Measurements from ENCODE around the gene KCNK4.

KCNK4 gene

DNA sequence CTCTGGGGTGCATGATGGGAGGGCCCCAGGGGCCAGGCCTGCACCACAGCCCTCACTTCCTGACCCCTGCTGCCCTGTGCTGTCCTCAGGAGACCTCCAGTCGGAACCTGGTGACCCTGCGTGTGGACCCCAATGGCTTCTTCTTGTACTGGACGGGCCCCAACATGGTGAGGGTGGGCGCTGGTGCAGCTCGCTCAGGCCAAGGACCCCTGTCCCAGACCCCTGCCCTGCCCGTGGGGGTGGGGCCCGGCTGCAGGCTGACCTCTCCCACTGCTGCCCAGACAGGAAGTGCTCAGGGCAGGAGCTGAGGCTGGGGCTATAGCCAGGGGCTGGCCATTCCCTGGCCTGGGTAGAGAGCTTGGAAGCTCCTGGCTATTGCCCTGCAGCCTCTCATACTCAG, 36.8 kb upstream of the KCNK4 start:
- DNase-seq, result no peak

DNA sequence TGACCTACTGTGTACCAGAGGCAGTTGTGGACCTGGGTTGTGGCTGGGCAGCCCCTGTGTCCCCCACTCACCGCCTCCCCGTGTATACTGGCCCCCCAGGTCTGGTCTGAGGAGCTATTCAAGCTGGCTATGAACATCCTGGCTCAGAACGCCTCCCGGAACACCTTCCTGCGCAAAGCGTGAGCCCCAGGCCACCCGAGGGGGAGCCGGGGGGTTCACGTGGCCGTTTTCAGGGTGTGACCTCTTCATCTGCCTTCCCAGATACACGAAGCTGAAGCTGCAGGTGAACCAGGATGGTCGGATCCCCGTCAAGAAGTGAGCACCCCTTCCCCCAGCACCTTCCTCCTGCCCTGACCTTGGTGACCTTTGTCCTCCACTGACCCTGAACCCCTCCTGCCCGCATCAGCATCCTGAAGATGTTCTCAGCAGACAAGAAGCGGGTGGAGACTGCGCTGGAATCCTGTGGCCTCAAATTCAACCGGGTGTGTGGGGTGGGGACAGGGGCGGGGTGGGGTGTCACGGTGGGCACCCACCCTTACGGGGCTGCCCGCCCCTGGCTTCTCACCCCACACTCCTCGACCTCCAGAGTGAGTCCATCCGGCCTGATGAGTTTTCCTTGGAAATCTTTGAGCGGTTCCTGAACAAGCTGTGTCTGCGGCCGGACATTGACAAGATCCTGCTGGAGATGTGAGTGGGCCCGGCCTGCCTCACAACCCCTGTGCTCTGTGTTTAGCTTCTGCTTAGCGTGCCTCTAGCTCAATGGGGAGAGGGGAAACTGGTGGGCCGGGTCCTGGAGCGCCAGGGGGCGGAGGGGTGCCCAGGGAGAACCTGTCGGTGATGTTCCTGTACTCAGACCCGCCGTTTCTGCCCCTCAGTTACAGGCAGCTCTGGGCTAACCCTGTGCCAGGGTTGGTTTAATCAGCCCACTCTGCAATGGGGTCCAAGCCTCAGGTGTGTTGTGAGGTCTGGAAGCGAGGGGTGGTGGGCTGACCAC, 35.7 kb upstream of the KCNK4 start:
- DNase-seq, result no peak

DNA sequence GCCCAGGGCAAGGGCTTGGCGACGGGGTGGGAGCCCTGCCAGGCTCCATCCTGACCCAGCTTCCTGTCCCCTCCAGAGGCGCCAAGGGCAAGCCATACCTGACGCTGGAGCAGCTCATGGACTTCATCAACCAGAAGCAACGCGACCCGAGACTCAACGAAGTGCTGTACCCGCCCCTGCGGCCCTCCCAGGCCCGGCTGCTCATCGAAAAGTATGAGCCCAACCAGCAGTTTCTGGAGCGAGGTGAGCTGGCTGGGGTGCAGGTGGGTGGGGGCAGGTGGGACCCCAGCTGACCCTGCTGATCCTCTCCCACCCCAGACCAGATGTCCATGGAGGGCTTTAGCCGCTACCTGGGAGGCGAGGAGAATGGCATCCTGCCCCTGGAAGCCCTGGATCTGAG, 34.8 kb upstream of the KCNK4 start:
- DNase-seq, result no peak

DNA sequence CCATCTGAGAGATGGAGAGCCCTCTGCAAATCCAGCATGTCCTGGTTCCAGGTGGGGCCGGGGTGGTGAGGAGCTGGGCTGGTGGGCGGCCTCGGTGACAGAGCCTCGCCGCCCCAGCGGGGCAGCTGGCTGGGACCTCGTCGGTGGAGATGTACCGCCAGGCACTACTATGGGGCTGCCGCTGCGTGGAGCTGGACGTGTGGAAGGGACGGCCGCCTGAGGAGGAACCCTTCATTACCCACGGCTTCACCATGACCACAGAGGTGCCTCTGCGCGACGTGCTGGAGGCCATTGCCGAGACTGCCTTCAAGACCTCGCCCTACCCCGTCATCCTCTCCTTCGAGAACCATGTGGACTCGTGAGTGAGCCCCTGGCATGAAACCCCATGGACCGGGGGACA, 32.7 kb upstream of the KCNK4 start:
- no peak for DNase-seq

DNA sequence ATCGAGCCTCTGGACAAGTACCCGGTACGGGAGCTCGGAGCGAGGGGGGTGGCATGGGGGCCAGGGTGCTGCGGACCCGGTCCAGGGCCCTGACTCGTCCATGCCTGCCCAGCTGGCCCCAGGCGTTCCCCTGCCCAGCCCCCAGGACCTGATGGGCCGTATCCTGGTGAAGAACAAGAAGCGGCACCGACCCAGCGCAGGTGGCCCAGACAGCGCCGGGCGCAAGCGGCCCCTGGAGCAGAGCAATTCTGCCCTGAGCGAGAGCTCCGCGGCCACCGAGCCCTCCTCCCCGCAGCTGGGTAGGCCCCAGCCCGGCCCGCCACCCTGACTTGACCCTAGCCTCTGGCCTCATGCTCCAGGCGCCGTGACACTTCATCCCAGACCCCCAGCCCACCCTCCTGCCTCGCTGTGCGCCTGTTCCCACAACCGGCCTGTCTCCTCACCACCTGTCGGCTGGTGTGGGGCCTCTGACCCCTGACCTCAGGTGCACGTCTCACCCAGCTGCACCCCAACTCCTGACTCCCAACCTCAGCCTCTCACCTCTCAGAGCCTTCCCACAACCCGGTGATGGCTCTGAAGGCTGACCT, 32.1 kb upstream of the KCNK4 start:
- DNase-seq, result no peak

DNA sequence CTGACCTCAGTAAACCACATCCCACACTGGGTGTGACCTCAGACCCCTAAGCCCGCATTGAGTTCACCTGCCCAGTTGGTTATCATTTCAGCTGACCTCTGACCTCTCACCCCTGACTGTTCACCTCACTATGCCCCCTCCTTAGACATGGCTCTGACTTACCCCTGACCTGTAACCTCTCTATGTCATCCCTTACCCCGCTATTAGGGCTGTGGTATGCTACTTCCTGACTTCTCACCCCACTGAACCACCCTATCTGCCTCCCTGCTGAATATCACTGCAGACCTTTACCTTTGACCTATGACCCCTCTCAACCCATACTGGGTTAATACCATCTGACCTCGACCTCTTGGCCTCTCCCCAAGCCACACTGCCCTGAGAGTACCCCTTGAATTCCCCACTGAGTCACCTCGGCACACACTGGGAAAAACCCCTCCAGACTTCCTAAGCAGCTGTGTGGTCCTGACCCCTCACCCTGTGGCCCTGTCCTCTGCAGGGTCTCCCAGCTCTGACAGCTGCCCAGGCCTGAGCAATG, 31.5 kb upstream of the KCNK4 start:
- no peak for DNase-seq

DNA sequence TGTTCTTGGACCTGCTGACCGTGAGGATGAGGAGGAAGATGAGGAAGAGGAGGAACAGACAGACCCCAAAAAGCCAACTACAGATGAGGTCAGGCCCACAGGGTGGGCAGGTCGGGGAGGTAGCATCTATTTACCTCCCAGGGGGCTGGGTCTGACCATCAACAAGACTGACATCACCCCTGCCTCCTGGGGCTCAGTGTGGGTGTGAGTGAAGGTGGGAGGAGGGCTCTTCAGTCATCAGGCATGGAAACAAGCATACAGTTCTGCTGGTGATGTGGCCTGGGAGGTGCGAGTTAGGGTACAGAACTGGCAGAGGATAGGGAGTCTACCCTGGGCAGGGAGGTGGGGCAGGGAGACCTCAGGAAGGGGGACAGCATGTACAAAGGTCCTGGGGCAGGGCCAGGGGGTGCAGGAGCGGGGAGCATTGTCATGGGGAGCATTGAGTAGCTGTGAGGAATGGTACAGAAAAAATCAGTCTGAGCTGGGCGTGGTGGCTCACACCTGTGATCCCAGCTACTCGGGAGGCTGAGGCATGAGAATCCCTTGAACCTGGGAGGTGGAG, 30.9 kb upstream of the KCNK4 start:
- no peak for DNase-seq

DNA sequence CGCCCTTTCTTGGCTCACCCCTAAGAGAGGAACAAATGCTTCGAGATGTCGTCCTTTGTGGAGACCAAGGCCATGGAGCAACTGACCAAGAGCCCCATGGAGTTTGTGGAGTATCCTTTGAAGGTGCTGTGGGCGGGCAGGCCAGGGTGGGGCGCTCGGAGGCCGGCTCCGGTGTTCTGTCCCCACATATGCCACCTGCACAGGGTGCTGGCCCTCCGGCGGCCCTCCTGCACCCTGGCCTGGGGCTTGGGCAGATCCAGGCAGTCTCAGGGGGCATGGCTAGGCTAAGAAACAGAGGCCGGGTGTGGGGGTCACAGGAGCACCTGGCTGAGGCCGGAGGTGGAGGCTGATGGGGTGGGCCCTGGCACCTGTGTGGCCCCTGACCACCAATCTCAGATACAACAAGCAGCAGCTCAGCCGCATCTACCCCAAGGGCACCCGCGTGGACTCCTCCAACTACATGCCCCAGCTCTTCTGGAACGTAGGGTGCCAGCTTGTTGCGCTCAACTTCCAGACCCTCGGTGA, 29.5 kb upstream of the KCNK4 start:
- no peak for DNase-seq

DNA sequence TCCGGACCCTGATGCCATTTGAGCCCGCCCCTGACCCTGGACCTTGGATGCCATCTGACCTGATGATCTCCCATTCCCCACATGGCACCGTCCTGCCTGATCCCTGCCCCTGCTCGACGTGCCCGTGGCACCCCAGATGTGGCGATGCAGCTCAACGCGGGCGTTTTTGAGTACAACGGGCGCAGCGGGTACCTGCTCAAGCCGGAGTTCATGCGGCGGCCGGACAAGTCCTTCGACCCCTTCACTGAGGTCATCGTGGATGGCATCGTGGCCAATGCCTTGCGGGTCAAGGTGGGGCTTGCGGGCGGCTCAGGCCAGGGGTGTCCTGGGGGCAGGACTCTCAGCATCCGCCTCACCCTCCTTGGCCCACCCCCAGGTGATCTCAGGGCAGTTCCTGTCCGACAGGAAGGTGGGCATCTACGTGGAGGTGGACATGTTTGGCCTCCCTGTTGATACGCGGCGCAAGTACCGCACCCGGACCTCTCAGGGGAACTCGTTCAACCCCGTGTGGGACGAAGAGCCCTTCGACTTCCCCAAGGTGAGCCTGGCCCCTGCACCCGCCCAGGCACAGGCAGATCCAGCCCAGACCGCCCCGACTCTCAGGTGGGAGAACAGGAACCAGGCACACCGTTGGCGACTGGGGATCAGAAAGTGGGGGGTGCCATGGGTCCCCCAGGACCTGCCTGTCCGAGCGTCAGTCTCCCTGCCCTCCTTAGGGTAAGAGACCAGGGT, 28.7 kb upstream of the KCNK4 start:
- no peak for DNase-seq

DNA sequence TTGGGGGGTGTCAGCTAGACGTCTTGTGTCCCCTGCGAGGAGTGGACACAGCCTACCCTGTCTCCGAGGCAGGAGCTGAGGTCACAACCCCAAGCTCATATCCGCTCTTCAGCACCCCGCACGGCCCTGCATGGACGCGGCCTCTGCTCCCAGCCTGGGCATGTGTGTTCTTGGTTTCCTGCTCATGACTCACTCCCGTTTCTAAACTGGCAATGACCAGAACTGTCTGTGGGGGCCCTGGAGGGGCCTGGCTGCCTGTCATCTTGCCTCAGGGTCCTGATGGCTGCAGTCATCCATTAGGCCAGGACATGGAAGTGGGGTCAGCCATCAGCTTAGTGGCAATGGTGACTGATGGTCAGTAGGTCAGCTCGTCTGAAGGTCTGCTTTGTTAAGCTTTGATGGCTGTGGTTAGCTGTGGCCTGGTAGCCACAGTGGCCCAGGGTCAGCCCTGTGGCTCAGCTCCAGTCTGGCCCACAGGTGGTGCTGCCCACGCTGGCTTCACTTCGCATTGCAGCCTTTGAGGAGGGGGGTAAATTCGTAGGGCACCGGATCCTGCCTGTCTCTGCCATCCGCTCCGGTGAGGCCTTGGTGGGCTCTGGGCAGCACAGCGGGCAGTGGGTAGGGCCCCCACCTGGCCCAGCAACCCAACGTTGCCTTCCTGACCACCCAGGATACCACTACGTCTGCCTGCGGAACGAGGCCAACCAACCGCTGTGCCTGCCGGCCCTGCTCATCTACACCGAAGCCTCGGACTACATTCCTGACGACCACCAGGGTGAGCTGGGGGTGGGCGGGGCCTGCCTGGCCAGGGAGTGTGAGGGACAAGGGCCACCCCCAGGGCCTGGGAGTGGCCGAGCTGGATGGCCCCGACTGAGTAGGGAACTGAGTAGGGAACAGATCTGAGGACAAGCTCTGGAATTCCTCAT, 27.8 kb upstream of the KCNK4 start:
- DNase-seq, result no peak

DNA sequence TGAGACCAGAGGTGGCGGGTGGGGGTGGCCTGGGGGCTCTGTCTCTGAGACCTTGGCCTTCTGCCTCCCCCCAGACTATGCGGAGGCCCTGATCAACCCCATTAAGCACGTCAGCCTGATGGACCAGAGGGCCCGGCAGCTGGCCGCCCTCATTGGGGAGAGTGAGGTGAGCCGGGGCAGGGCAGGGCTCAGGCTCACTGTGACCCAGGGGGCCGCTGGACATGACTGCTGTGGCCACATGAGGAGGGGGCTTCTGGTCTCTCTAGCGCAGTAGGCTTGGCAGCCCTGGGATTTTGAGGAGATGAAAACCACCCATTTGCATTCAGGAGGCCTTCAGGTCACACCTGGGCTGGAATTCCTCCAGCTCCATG, 27.2 kb upstream of the KCNK4 start:
- no peak for DNase-seq

DNA sequence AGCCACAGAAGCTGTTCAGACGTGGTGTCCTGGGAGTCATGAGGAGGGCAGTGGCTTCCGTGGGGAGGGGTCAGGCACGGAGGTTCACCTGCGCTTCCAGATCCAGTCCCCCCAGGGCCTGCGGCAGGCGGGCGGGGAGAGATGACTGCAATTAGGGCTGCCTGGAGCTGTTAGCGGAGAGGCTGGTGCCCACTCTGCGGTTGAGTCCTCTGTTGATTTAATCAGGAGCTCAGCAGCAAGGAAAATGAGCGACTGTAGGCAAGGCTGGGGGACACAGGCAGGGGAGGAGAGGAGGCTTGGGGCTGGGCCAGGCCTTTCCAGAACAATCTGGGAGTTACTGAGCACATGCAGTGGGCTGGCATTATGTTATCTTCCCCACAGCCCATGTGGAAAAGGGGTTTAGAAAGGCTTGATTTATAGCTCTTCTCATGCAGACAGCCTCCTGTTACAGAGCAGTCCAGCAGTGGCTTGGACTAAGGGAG, 26.7 kb upstream of the KCNK4 start:
- DNase-seq, result no peak

DNA sequence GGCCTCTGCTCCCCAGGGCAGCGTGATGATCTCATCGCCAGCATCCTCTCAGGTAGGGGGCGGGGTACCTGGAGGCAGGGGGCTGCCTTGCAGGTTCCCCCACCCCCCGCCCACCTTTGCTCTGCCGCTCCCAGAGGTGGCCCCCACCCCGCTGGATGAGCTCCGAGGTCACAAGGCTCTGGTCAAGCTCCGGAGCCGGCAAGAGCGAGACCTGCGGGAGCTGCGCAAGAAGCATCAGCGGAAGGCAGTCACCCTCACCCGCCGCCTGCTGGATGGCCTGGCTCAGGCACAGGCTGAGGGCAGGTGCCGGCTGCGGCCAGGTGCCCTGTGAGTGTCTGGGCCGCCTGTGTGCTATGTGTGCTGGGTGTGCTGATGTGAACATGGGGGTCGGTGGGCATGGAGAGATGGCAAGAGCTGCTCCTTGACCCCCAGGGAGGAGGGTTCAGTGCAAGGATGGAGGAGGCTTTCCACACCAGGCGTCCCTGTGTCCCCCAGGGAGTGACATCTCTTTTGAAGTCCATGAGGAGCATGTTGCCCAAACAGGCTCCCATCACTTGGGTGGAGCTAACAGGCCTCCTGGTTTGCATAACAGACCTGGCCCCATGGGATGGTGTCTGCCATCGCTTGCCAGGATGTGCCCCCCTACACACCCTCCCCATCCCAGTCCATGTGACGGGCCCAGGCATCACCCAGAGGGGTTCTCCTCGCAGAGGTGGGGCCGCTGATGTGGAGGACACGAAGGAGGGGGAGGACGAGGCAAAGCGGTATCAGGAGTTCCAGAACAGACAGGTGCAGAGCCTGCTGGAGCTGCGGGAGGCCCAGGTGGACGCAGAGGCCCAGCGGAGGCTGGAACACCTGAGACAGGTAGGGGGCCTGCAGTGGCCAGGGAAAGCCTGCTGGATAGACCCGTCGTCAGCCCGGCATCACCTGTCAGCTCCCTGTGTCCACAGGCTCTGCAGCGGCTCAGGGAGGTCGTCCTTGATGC, 25.6 kb upstream of the KCNK4 start:
- no peak for DNase-seq

DNA sequence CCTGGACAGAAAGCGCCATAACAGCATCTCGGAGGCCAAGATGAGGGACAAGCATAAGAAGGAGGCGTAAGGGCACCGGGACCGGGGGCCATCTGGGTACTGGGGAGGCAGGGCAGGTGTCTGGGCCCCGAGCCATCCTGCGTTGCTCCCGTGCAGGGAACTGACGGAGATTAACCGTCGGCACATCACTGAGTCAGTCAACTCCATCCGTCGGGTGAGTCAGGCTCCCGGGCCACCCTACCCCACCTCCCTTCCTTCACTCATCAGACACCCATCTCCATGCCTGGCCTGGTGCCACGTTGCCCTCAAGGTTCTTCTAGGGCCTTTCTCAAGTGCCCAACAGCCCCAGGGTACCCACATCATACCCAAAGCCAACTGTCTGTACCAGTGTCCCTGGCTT, 24.8 kb upstream of the KCNK4 start:
- no peak for DNase-seq

DNA sequence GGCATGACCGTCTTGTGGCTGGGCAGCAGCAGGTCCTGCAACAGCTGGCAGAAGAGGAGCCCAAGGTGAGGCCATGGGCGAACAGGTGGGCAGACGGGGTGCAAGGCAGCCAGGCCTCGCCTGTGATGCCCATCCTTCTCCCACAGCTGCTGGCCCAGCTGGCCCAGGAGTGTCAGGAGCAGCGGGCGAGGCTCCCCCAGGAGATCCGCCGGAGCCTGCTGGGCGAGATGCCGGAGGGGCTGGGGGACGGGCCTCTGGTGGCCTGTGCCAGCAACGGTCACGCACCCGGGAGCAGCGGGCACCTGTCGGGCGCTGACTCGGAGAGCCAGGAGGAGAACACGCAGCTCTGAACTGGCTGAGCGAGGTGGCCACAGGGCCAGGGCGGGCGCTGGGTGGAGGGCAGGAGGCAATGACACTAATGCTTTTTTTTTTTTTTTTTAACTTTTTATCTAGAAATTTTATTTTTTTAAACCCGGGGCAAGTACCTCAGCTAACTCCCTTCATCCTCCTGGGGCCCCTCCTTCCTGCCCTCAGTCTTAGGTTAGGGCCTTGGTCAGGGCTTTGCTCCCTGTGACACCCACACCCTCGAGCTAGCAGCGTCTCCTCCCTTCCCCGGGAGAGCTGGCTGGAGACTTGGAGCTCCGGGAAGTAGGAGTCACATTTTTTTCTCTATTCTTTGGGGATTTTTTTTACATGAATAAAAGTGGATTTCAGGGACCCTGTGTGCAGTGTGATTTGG, 23.7 kb upstream of the KCNK4 start:
- DNase-seq, result no peak

DNA sequence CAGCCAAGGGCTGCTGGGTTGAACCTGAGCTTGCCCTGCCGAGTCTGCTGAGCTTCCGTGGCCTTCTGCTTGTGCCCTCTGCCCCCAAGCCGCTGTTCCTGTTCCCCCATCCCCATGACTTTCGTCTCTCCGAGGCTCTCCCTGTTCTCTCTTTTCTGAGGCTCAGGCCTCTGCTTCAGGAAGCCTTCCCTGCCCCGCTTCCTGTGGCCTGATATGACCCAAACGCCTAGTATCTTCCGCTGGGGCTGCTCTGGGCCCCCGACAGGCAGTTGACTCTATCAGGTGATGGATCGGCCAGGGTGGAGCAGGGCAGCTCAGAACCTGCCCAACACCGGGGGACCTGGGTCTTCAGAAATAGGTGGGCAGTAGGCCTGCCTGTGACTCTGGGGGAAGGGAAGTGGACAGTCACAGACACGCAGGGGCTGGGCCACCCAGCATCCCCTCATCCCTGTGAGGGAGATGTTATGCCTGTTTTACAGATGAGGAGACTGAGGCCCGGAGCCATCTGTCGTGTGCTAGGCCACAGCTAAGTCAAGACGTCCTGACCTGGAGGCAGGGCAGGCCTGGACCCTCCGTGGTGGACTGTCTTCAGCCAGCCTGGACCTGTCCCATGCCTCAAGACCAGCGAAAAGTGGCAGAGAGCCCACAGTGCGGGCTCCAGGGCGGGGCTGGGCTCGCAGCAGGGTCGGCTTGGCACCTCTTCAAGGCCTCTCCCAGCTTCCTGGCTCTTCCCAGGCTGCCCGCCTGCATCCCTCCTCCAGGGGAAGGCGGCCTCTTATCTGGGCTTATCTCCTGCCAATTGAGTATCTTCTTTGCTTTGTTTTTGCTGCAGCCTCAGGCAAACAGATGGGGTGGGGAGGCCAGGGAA, 22.8 kb upstream of the KCNK4 start:
- DNase-seq, result no peak

DNA sequence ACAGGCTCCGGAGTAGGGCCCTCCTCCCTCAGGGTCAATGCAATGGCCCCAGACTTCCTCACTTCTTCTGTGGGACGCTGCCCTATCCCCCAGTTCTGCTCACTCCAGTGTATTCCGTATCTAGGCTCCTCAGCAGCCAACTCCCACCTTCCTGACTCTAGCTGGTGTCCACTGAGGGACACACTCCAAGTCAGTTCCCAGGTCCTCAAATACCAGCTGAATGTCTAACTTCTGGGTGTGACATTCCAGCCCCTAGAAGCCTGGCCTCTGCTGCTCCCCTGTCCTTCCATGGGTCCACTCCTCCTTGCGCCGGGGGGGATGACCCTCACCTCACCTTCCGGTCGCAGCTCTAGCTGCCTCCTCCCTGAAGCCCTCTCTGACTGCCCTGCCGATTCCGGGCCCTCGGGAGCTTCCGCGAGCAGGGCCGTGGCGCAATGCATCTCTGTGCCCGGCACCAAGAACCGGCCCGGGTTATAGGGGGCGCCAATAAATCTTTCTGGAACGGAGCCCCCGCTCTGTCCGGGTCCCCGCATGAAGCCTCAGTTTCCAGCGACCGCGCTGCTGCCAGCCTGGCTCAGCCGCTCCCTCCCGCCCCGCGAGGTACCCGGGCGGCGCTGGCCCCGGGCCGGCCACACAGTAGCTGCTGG, 22.1 kb upstream of the KCNK4 start:
- no peak for DNase-seq

Data from NCI-H1436 treated with DMSO at 0.1 percent for 48 hours (cell line).